ENCODE measurements around the gene EYS.

Gene EYS

GRCh38 chr6:64270083-64270482 is 1436.9 kb downstream of the EYS start:
- Histone ChIP-seq H2AFZ (ENCODE audit: low read length) (no peak overlapping the region), H3K79me2 (ENCODE audit: insufficient read depth, low read length) (no peaks in the 10 kb centered on the region), H3K4me1 (ENCODE audit: insufficient read depth, low read length, poor library complexity, severe bottlenecking) (no peaks in the 10 kb centered on the region), H4K20me1 (ENCODE audit: insufficient read depth, low read length, poor library complexity, severe bottlenecking) (no peaks in the 10 kb centered on the region), H3K4me3 (ENCODE audit: low read length, poor library complexity, severe bottlenecking) (no peak overlapping the region), H3K9me3 (ENCODE audit: insufficient read depth, low read depth, low read length) (no peaks in the 10 kb centered on the region), H3K9me2 (replicated peaks; ENCODE audit: low read depth, low read length) (no peaks in the 10 kb centered on the region), H3K4me2 (ENCODE audit: low read depth, low read length, poor library complexity, severe bottlenecking) (no peak overlapping the region), H3F3A (ENCODE audit: low read depth) (no peaks in the 10 kb centered on the region), H3K9ac (ENCODE audit: low read depth, low read length, poor library complexity, severe bottlenecking) (no peak overlapping the region), H3K27me3 (ENCODE audit: insufficient read depth, low read length, poor library complexity, severe bottlenecking) (no peaks in the 10 kb centered on the region), H3K36me3 (ENCODE audit: insufficient read depth, low read length) (no peaks in the 10 kb centered on the region)
- TF ChIP-seq EZH2phosphoT487 (IDR thresholded peaks at IDR 0.05; ENCODE audit: borderline replicate concordance) (no peak), CTCF (conservative IDR thresholded peaks at IDR 0.05; ENCODE audit: low read length) (no peak)

- no peaks in the 10 kb centered on the region for H4K20me1 ChIP-seq (ENCODE audit: insufficient read depth, low read length, poor library complexity, severe bottlenecking)
- H3K4me3 ChIP-seq (ENCODE audit: low read length, poor library complexity, severe bottlenecking) = no peak overlapping the region
- H3K9ac ChIP-seq (ENCODE audit: low read depth, low read length, poor library complexity, severe bottlenecking) = no peak overlapping the region
- H3K9me3 ChIP-seq (ENCODE audit: insufficient read depth, low read depth, low read length) = no peaks in the 10 kb centered on the region
- H3K36me3 ChIP-seq (ENCODE audit: insufficient read depth, low read length) = no peaks in the 10 kb centered on the region
- no peaks in the 10 kb centered on the region for H3K9me2 ChIP-seq (replicated peaks; ENCODE audit: low read depth, low read length)
- no peaks in the 10 kb centered on the region for H3K79me2 ChIP-seq (ENCODE audit: insufficient read depth, low read length)
- H3K4me1 ChIP-seq (ENCODE audit: insufficient read depth, low read length, poor library complexity, severe bottlenecking) = no peaks in the 10 kb centered on the region
- H3K27me3 ChIP-seq (ENCODE audit: insufficient read depth, low read length, poor library complexity, severe bottlenecking) = no peaks in the 10 kb centered on the region
- TF ChIP-seq CTCF (conservative IDR thresholded peaks at IDR 0.05; ENCODE audit: low read length) (no peak), EZH2phosphoT487 (IDR thresholded peaks at IDR 0.05; ENCODE audit: borderline replicate concordance) (no peak)
- H3K4me2 ChIP-seq (ENCODE audit: low read depth, low read length, poor library complexity, severe bottlenecking) = no peak overlapping the region
- no peaks in the 10 kb centered on the region for H3F3A ChIP-seq (ENCODE audit: low read depth)
- no peak overlapping the region for H2AFZ ChIP-seq (ENCODE audit: low read length)
Measured at GRCh38 chr6:64266351-64266821, 1440.6 kb downstream of the EYS start.

- no peaks in the 10 kb centered on the region for H3F3A ChIP-seq (ENCODE audit: low read depth)
- no peaks in the 10 kb centered on the region for H3K9me2 ChIP-seq (replicated peaks; ENCODE audit: low read depth, low read length)
- H3K9ac ChIP-seq (ENCODE audit: low read depth, low read length, poor library complexity, severe bottlenecking) = no peak overlapping the region
- no peaks in the 10 kb centered on the region for H4K20me1 ChIP-seq (ENCODE audit: insufficient read depth, low read length, poor library complexity, severe bottlenecking)
- H3K27me3 ChIP-seq (ENCODE audit: insufficient read depth, low read length, poor library complexity, severe bottlenecking) = no peaks in the 10 kb centered on the region
- no peaks in the 10 kb centered on the region for H3K9me3 ChIP-seq (ENCODE audit: insufficient read depth, low read depth, low read length)
- H3K4me2 ChIP-seq (ENCODE audit: low read depth, low read length, poor library complexity, severe bottlenecking) = peak overlapping the region; percentile 15
- H3K36me3 ChIP-seq (ENCODE audit: insufficient read depth, low read length) = no peaks in the 10 kb centered on the region
- H3K4me1 ChIP-seq (ENCODE audit: insufficient read depth, low read length, poor library complexity, severe bottlenecking) = no peaks in the 10 kb centered on the region
- no peak overlapping the region for H3K4me3 ChIP-seq (ENCODE audit: low read length, poor library complexity, severe bottlenecking)
- no peaks in the 10 kb centered on the region for H3K79me2 ChIP-seq (ENCODE audit: insufficient read depth, low read length)
- TF ChIP-seq EZH2phosphoT487 (IDR thresholded peaks at IDR 0.05; ENCODE audit: borderline replicate concordance) = no peak
- no peak for TF ChIP-seq CTCF (conservative IDR thresholded peaks at IDR 0.05; ENCODE audit: low read length)
- H2AFZ ChIP-seq (ENCODE audit: low read length) = no peak overlapping the region
Measured at GRCh38 chr6:64263778-64264177, 1443.2 kb downstream of the EYS start.

Measured in Loucy (cell line).